Stimulated activated CD4-positive, alpha-beta T cell treated with anti-CD3 and anti-CD28 coated beads, Interleukin-2, amount 100 ng/mL, for 48 hours (primary cell): ENCODE measurements around the gene STRC.
"Not testable (repeated sequence)": the region's sequence is repeated elsewhere in the genome, so short reads cannot be mapped to it uniquely, and the experiment has no call there.

Experiments used
- DNase-seq, 2 donors: peaks; one replicate each; pipeline ENCODE4 v3.0.0-alpha.2; 2020

The STRC gene

GRCh38 chr15:43618700-43619099 lies at the start of gene STRC:
Gene STRC (minus strand): TSS chr15:43618800. CDS start chr15:43618722, 78 bp downstream.
- DNase-seq, result not testable (repeated sequence)

GRCh38 chr15:43666177-43666576 lies 47.6 kb upstream of the STRC start:
- not testable (repeated sequence) for DNase-seq

GRCh38 chr15:43663333-43663732 lies 44.7 kb upstream of the STRC start:
- not testable (repeated sequence) for DNase-seq

- DNase-seq, result not testable (repeated sequence)
Observed at GRCh38 chr15:43662293-43662692, 43.7 kb upstream of the STRC start.

GRCh38 chr15:43659727-43660126 lies 41.1 kb upstream of the STRC start:
- DNase-seq, result not testable (repeated sequence)

GRCh38 chr15:43649430-43649926 lies 30.9 kb upstream of the STRC start:
- DNase-seq, result not testable (repeated sequence)

- DNase-seq, result no peak
Observed at GRCh38 chr15:43648649-43649429, 30.2 kb upstream of the STRC start, which contains the start of gene CATSPER2. Gene CATSPER2 (minus strand): TSS chr15:43648844. CDS start chr15:43648061, 783 bp downstream.

GRCh38 chr15:43638464-43639204 lies 20.0 kb upstream of the STRC start:
- DNase-seq, result not testable (repeated sequence)

GRCh38 chr15:43626937-43627336 lies 8.3 kb upstream of the STRC start:
- not testable (repeated sequence) for DNase-seq

GRCh38 chr15:43625106-43625505 lies 6.5 kb upstream of the STRC start:
- no peak for DNase-seq

- DNase-seq, result not testable (repeated sequence)
Observed at GRCh38 chr15:43622068-43622799, 3.6 kb upstream of the STRC start.

- not testable (repeated sequence) for DNase-seq
Observed at GRCh38 chr15:43617750-43618149, 850 bp downstream of the STRC start.

GRCh38 chr15:43602233-43602632 lies 16.4 kb downstream of the STRC start:
- not testable (repeated sequence) for DNase-seq

GRCh38 chr15:43600200-43600599 lies 18.4 kb downstream of the STRC start:
- not testable (repeated sequence) for DNase-seq

- DNase-seq, result not testable (repeated sequence)
Observed at GRCh38 chr15:43599131-43599530, 19.5 kb downstream of the STRC start.

- not testable (repeated sequence) for DNase-seq
Observed at GRCh38 chr15:43593328-43594190, 25.0 kb downstream of the STRC start, which contains the start of gene CKMT1B. Gene CKMT1B (plus strand): TSS chr15:43594027. CDS start chr15:43594219, 192 bp downstream.

GRCh38 chr15:43592841-43593240 lies 25.8 kb downstream of the STRC start:
- not testable (repeated sequence) for DNase-seq

GRCh38 chr15:43589778-43590466 lies 28.7 kb downstream of the STRC start, which contains the start of gene PPIP5K1:
Gene PPIP5K1 (minus strand): TSS chr15:43590208. CDS start chr15:43584504, 5,704 bp downstream.
- not testable (repeated sequence) for DNase-seq

- not testable (repeated sequence) for DNase-seq
Observed at GRCh38 chr15:43574607-43575006, 44.0 kb downstream of the STRC start.

- DNase-seq, result not testable (repeated sequence)
Observed at GRCh38 chr15:43566615-43567014, 52.0 kb downstream of the STRC start.

GRCh38 chr15:43563793-43564192 lies 54.8 kb downstream of the STRC start:
- DNase-seq, result not testable (repeated sequence)
